K562 (cell line): ENCODE results near the gene DPP10. TPM values are rescaled to one million over a fixed set of nuclear protein-coding genes. Genes with fewer than 3 reads are reported as not detected.

Experiments
- ATAC-seq: fragments of 200-7000 bp; cut with Tn5 transposase; 3 replicates; pipeline ENCODE4 v1.9.1; 2020; ENCODE audit warnings: moderate library complexity
- BruUV-seq: library from RNA; stranded (reverse); fragments of 400-500 nt; replicated peaks from 2 replicates; lab custom pipeline; 2021; lab: Mats Ljungman, UMichigan
- CTCF ChIA-PET: fragments of 300-600 bp; formaldehyde crosslinking; extraction: SDS; loops from one replicate; lab custom pipeline; 2021; ENCODE audit warnings: low intra/inter-chr PET ratio; lab: Yijun Ruan, JAX
- POLR2A ChIA-PET: fragments of 300-600, 350-650 bp; sonication (Branson Sonifier 250); formaldehyde crosslinking; extraction: SDS; loops from one replicate; lab custom pipeline; 2021; ENCODE audit warnings: antibody characterized with exemption, inconsistent platforms; lab: Yijun Ruan, JAX
- DNase-seq, 4 experiments: peaks; one replicate each; pipeline versions ENCODE4 v3.0.0 to v3.0.0-alpha.2; 2011 to 2018; ENCODE audit warnings: low spot score in 3 of 4, mixed read lengths in 3 of 4; ENCODE audit errors: extremely low read depth in 1 of 4
- FAIRE-seq: peaks from 2 replicates; lab custom pipeline; 2011; peaks lifted over from hg19 to GRCh38; lab: Jason Lieb, UNC
- H2AFZ ChIP-seq: 2 replicates; pipeline ENCODE4 v1.6.0; 2011; ENCODE audit warnings: low read depth, low read length, control low read depth, inconsistent platforms
- H3K27ac ChIP-seq: fragments of 200-600 bp; 3 replicates; pipeline ENCODE4 v1.8.0; 2011; ENCODE audit warnings: low read depth, mild to moderate bottlenecking, control low read depth, inconsistent platforms, low read length, moderate library complexity, mixed read lengths; ENCODE audit errors: extremely low read depth
- H3K27me3 ChIP-seq, 2 experiments: fragments of 300-600 bp in 1 of 2; 2 replicates in 1 of 2; 3 replicates in 1 of 2; pipeline versions ENCODE4 v1.6.0 to v1.8.0; 2011; ENCODE audit warnings: inconsistent platforms in 2 of 2, low read length in 2 of 2, mild to moderate bottlenecking in 1 of 2, mixed read lengths in 1 of 2, moderate library complexity in 1 of 2; ENCODE audit not compliant: control insufficient read depth in 2 of 2, insufficient read depth in 2 of 2
- H3K36me3 ChIP-seq: fragments of 300-600 bp; 3 replicates; pipeline ENCODE4 v1.8.0; 2011; ENCODE audit warnings: mild to moderate bottlenecking, low read length, inconsistent platforms; ENCODE audit not compliant: control insufficient read depth, insufficient read depth
- H3K4me1 ChIP-seq, 2 experiments: fragments of 200-600 bp in 1 of 2; replicated peaks in 1 of 2; 2 replicates in 1 of 2; 3 replicates in 1 of 2; pipeline versions ENCODE4 v1.5.1 to v1.8.0; 2011; ENCODE audit warnings: inconsistent platforms in 2 of 2, low read length in 2 of 2, mild to moderate bottlenecking in 1 of 2, mixed read lengths in 1 of 2, moderate library complexity in 1 of 2; ENCODE audit not compliant: control insufficient read depth in 2 of 2, insufficient read depth in 2 of 2
- H3K4me2 ChIP-seq: 2 replicates; pipeline ENCODE4 v1.6.1; 2011; ENCODE audit warnings: low read length, control low read depth, inconsistent platforms, mixed read lengths; ENCODE audit not compliant: insufficient read depth
- H3K4me3 ChIP-seq: fragments of 200-600 bp; sonication (generic), shearing (Covaris generic); 2 replicates; pipeline ENCODE4 v1.5.1; 2016; ENCODE audit warnings: control low read depth, inconsistent platforms
- H3K79me2 ChIP-seq: fragments of 200-600 bp; 3 replicates; pipeline ENCODE4 v1.8.0; 2011; ENCODE audit warnings: low read length, inconsistent platforms; ENCODE audit not compliant: control insufficient read depth, insufficient read depth
- H3K9ac ChIP-seq, 2 experiments: 2 replicates each; pipeline versions ENCODE4 v1.6.0 to v1.6.1; 2011; ENCODE audit warnings: low read depth in 2 of 2, low read length in 2 of 2, control low read depth in 1 of 2, inconsistent platforms in 1 of 2, mild to moderate bottlenecking in 1 of 2, mixed read lengths in 1 of 2; ENCODE audit not compliant: insufficient read depth in 1 of 2
- H3K9me1 ChIP-seq: one replicate; pipeline ENCODE4 v1.6.0; 2011; ENCODE audit warnings: inconsistent platforms, mild to moderate bottlenecking, low read length, moderate library complexity; ENCODE audit not compliant: control insufficient read depth, insufficient read depth
- H3K9me3 ChIP-seq: replicated peaks from 2 replicates; pipeline ENCODE4 v1.5.1; 2011; ENCODE audit warnings: low read depth, low read length, inconsistent platforms; ENCODE audit not compliant: control insufficient read depth, insufficient read depth
- H4K20me1 ChIP-seq: replicated peaks from 2 replicates; pipeline ENCODE4 v1.6.1; 2011; ENCODE audit warnings: low read length, inconsistent platforms, mixed read lengths; ENCODE audit not compliant: control insufficient read depth, insufficient read depth
- ATF4 ChIP-seq: fragments of 450-650 bp; formaldehyde crosslinking; IDR thresholded peaks from 2 replicates; pipeline ENCODE4 v1.4.0; 2022; ENCODE audit warnings: mild to moderate bottlenecking, moderate library complexity
- DLX4 ChIP-seq: fragments of 250-450 bp; sonication (Bioruptor Pico); IDR thresholded peaks from 2 replicates; pipeline ENCODE4 v1.6.1; 2021; ENCODE audit warnings: mild to moderate bottlenecking
- ELK1 ChIP-seq: sonication (generic); formaldehyde crosslinking; IDR thresholded peaks from 2 replicates; pipeline ENCODE4 v1.8.1; 2022; ENCODE audit warnings: missing genetic modification reagents
- FUS ChIP-seq: fragments of 200-400 bp; formaldehyde crosslinking; optimal IDR thresholded peaks from 2 replicates; pipeline ENCODE3; 2017; ENCODE audit warnings: low read depth, low read length
- HMG20B ChIP-seq: fragments of 250-450 bp; sonication (Bioruptor Pico); IDR thresholded peaks from 2 replicates; pipeline ENCODE4 v1.5.0; 2021; ENCODE audit warnings: mild to moderate bottlenecking
- MTA1 ChIP-seq: fragments of 450-650 bp; IDR thresholded peaks from 2 replicates; pipeline ENCODE4 v1.6.1; 2017; ENCODE audit warnings: borderline replicate concordance
- PCBP1 ChIP-seq: fragments of 200-400 bp; formaldehyde crosslinking; IDR thresholded peaks from 2 replicates; pipeline ENCODE4 v1.6.1; 2018; ENCODE audit warnings: mild to moderate bottlenecking, low read depth, low read length; ENCODE audit not compliant: poor library complexity, severe bottlenecking
- PCBP2 ChIP-seq: fragments of 200-400 bp; formaldehyde crosslinking; IDR thresholded peaks from 2 replicates; pipeline ENCODE4 v1.6.1; 2018; ENCODE audit warnings: low read length, low read depth, mild to moderate bottlenecking, moderate library complexity; ENCODE audit not compliant: poor library complexity, severe bottlenecking
- RREB1 ChIP-seq: fragments of 250-450 bp; sonication (Bioruptor Pico); IDR thresholded peaks from 2 replicates; pipeline ENCODE4 v1.4.0; 2020
- ZNF398 ChIP-seq: fragments of 250-450 bp; sonication (Bioruptor Pico); IDR thresholded peaks from 2 replicates; pipeline ENCODE4 v1.8.0; 2021; ENCODE audit warnings: moderate library complexity, mild to moderate bottlenecking, inconsistent platforms
- WGBS: fragments of 100-300 bp; shearing (Covaris generic); methylation state at CpG from one replicate; pipeline ENCODE4 v1.1.6; 2016; ENCODE audit warnings: low coverage, mixed read lengths; ENCODE audit not compliant: insufficient coverage; ENCODE audit errors: missing lambda C conversion rate; 5-methylcytosine and 5-hydroxymethylcytosine counted together
- in situ Hi-C: fragments of 300-500 bp; cut with MboI; formaldehyde crosslinking; loops from 4 replicates; pipeline ENCODE4 v1.15.0; 2018; ENCODE audit warnings: inconsistent platforms, mixed read lengths
- intact Hi-C: fragments of 100-400 bp; cut with micrococcal nuclease; formaldehyde crosslinking; loops from 2 replicates; pipeline ENCODE4 v1.14.2; 2022
- polyA plus RNA-seq, 8 experiments: library from polyadenylated mRNA; depleted of rRNA in 4 of 8; stranded (reverse) in 5 of 8; unstranded in 3 of 8; fragments of >200 nt; fragmentation: Nextera tagmentation in 2 of 8; fragmentation: Illumina TruSeq in 1 of 8; extraction: Ambion mirVana in 2 of 8; extraction: Trizol in 1 of 8; gene quantifications; 2 replicates each; pipeline versions ENCODE4 v1.2.1 to v1.2.3, GENCODE V29; 2011 to 2014; ENCODE audit warnings: inconsistent platforms in 1 of 8, missing spikeins in 1 of 8
- total RNA-seq, 7 experiments: library from RNA; depleted of rRNA in 6 of 7; stranded (reverse); fragments of >200 nt in 6 of 7; fragmentation: Illumina TruSeq in 2 of 7; extraction: Trizol in 2 of 7; gene quantifications; 2 replicates each; pipeline versions ENCODE4 v1.2.1 to v1.2.3, GENCODE V29; 2011 to 2021; ENCODE audit warnings: low replicate concordance in 1 of 7

Gene DPP10
- total and polyA plus RNA-seq, 9 of the 15 experiments (the other 6 are each of a cell fraction or from before 2014, with no cell fraction given), result not detected

- H3K4me2 ChIP-seq, result no peak overlapping the region
- no peaks in the 10 kb centered on the region for H3K4me1 ChIP-seq
- H3K27me3 ChIP-seq, result no peaks in the 10 kb centered on the region
- no peak overlapping the region for H2AFZ ChIP-seq
- FAIRE-seq, result no peak
- H3K9me3 ChIP-seq, result no peaks in the 10 kb centered on the region
- no peak for DNase-seq
- intact Hi-C loops, result no loop called here
- ATAC-seq, result no peak
- CTCF ChIA-PET, result no interaction called here
- TF ChIP-seq ELK1 (CRISPR knock-in tag), result no peak
- no peak for TF ChIP-seq FUS
- TF ChIP-seq ZNF398 (CRISPR knock-in tag), result no peak
- no peak for TF ChIP-seq PCBP1
- no peak for TF ChIP-seq RREB1
- no peak for TF ChIP-seq DLX4 (CRISPR knock-in tag)
- no peak for TF ChIP-seq ATF4 (CRISPR knock-in tag)
- no peak for TF ChIP-seq PCBP2
- TF ChIP-seq HMG20B (CRISPR knock-in tag), result no peak
- TF ChIP-seq MTA1, result no peak
- TF ChIP-seq, all 486 proteins: peak for 0
- POLR2A ChIA-PET, result no interaction called here
- H3K36me3 ChIP-seq, result no peaks in the 10 kb centered on the region
- WGBS, result 0% methylated on average over 1 of the region's 1 CpG
- no peaks in the 10 kb centered on the region for H3K79me2 ChIP-seq
- H3K4me3 ChIP-seq, result no peak overlapping the region
- no TSS peak for BruUV-seq
- H3K27ac ChIP-seq, result no peak overlapping the region
- H3K9me1 ChIP-seq, result no peaks in the 10 kb centered on the region
- H3K9ac ChIP-seq, result no peak overlapping the region
- in situ Hi-C loops, result no loop called here
- H4K20me1 ChIP-seq, result no peaks in the 10 kb centered on the region
Observed at GRCh38 chr2:115248066-115248465, 805.6 kb downstream of the DPP10 start.
